GM12878 (cell line): ENCODE measurements around the gene COL4A3. TPM values are rescaled to one million over a fixed set of nuclear protein-coding genes. Genes with fewer than 3 reads are reported as not detected.

Experiments
- ATAC-seq: fragments of 200-7000 bp; cut with Tn5 transposase; 3 replicates; pipeline ENCODE4 v1.9.1; 2020; ENCODE audit warnings: mild to moderate bottlenecking, moderate library complexity
- BruUV-seq: library from RNA; stranded (reverse); fragments of 400-500 nt; replicated peaks from 2 replicates; lab custom pipeline; 2021; lab: Mats Ljungman, UMichigan
- CTCF ChIA-PET: fragments of 300-600 bp; sonication (Branson Sonifier 250); formaldehyde crosslinking; extraction: SDS; loops from one replicate; lab custom pipeline; 2021; ENCODE audit warnings: inconsistent platforms; lab: Yijun Ruan, JAX
- POLR2A ChIA-PET: fragments of 350-600 bp; formaldehyde crosslinking; extraction: SDS; loops from one replicate; lab custom pipeline; 2021; ENCODE audit warnings: inconsistent platforms; lab: Charles Lee
- RAD21 ChIA-PET: fragments of 300-600 bp; sonication (Branson Sonifier 250); formaldehyde crosslinking; loops from one replicate; lab custom pipeline; 2023; ENCODE audit warnings: antibody characterized with exemption; ENCODE audit not compliant: unreplicated experiment; lab: Charles Lee
- SMC1A ChIA-PET: fragments of 300-600 bp; sonication (Branson Sonifier 250); formaldehyde crosslinking; loops from one replicate; lab custom pipeline; 2023; ENCODE audit not compliant: unreplicated experiment, uncharacterized antibody; lab: Charles Lee
- DNase-seq: peaks from one replicate; pipeline ENCODE4 v3.0.0-alpha.2; 2011; ENCODE audit warnings: low read depth, low spot score
- FAIRE-seq: peaks from 3 replicates; lab custom pipeline; 2011; peaks lifted over from hg19 to GRCh38; lab: Jason Lieb, UNC
- H2AFZ ChIP-seq: 2 replicates; pipeline ENCODE4 v1.6.0; 2011; ENCODE audit warnings: low read depth, low read length, control low read depth; ENCODE audit not compliant: control insufficient read depth
- H3K27ac ChIP-seq: 2 replicates; pipeline ENCODE4 v1.5.1; 2011; ENCODE audit warnings: control low read depth; ENCODE audit not compliant: control insufficient read depth, insufficient read depth
- H3K27me3 ChIP-seq, 2 experiments: replicated peaks in 1 of 2; 2 replicates each; pipeline versions ENCODE4 v1.6.0 to v1.6.1; 2011; ENCODE audit warnings: low read length in 1 of 2; ENCODE audit not compliant: control insufficient read depth in 2 of 2, insufficient read depth in 2 of 2
- H3K36me3 ChIP-seq, 2 experiments: 2 replicates each; pipeline ENCODE4 v1.5.1; 2011; ENCODE audit warnings: low read length in 1 of 2; ENCODE audit not compliant: control insufficient read depth in 2 of 2, insufficient read depth in 2 of 2
- H3K4me1 ChIP-seq: 2 replicates; pipeline ENCODE4 v1.6.1; 2011; ENCODE audit warnings: mild to moderate bottlenecking, low read length, moderate library complexity, mixed read lengths; ENCODE audit not compliant: control insufficient read depth, insufficient read depth
- H3K4me2 ChIP-seq: 2 replicates; pipeline ENCODE4 v1.6.0; 2011; ENCODE audit warnings: control low read depth; ENCODE audit not compliant: control insufficient read depth, insufficient read depth
- H3K4me3 ChIP-seq: fragments of 200-600 bp; sonication (generic); 2 replicates; pipeline ENCODE4 v1.5.1; 2016
- H3K79me2 ChIP-seq: 2 replicates; pipeline ENCODE4 v1.6.0; 2011; ENCODE audit warnings: low read length; ENCODE audit not compliant: control insufficient read depth, insufficient read depth
- H3K9ac ChIP-seq: 2 replicates; pipeline ENCODE4 v1.8.0; 2011; ENCODE audit warnings: low read length, control low read depth, mixed read lengths; ENCODE audit not compliant: control insufficient read depth, insufficient read depth
- H3K9me3 ChIP-seq: replicated peaks from 3 replicates; pipeline ENCODE4 v1.5.1; 2011; ENCODE audit warnings: mild to moderate bottlenecking, low read length; ENCODE audit not compliant: control insufficient read depth, insufficient read depth
- H4K20me1 ChIP-seq: 2 replicates; pipeline ENCODE4 v1.6.0; 2011; ENCODE audit not compliant: control insufficient read depth, insufficient read depth
- BCL11A ChIP-seq: IDR thresholded peaks from 2 replicates; pipeline ENCODE4 v1.6.1; 2011; ENCODE audit warnings: low read depth, low read length
- BHLHE40 ChIP-seq, 2 experiments: fragments of 450-650 bp in 1 of 2; IDR thresholded peaks; 2 replicates each; pipeline ENCODE4 v1.6.1; 2011 to 2017; ENCODE audit warnings: low read depth in 2 of 2, borderline replicate concordance in 1 of 2, improper control_type of control experiment in 1 of 2, low read length in 1 of 2, mild to moderate bottlenecking in 1 of 2
- EED ChIP-seq: sonication (generic); IDR thresholded peaks from 2 replicates; pipeline ENCODE4 v1.6.1; 2016; ENCODE audit warnings: antibody characterized with exemption, low read depth
- HDAC6 ChIP-seq: fragments of 200-600 bp; sonication (generic); IDR thresholded peaks from one replicate; pipeline ENCODE4 v1.8.0; 2017; ENCODE audit warnings: antibody characterized with exemption; ENCODE audit not compliant: unreplicated experiment
- JUNB ChIP-seq: IDR thresholded peaks from 2 replicates; pipeline ENCODE4 v1.6.1; 2016; ENCODE audit warnings: antibody characterized with exemption, mild to moderate bottlenecking
- LARP7 ChIP-seq: fragments of 450-650 bp; IDR thresholded peaks from 2 replicates; pipeline ENCODE4 v1.6.1; 2017; ENCODE audit warnings: mild to moderate bottlenecking
- SIX5 ChIP-seq: IDR thresholded peaks from 2 replicates; pipeline ENCODE4 v1.6.1; 2011; ENCODE audit warnings: mild to moderate bottlenecking, low read depth, low read length, moderate library complexity; ENCODE audit not compliant: severe bottlenecking
- SMC3 ChIP-seq: IDR thresholded peaks from 2 replicates; pipeline ENCODE4 v1.6.1; 2011; ENCODE audit warnings: low read length, improper control_type of control experiment, borderline replicate concordance
- WGBS: methylation state at CpG from one replicate; pipeline ENCODE4 v1.1.6; 2016; ENCODE audit warnings: low lambda C conversion rate; ENCODE audit not compliant: insufficient replicate concordance, insufficient coverage; ENCODE audit errors: missing lambda C conversion rate; 5-methylcytosine and 5-hydroxymethylcytosine counted together
- in situ Hi-C: fragments of 300-500 bp; cut with MboI; formaldehyde crosslinking; loops from 9 replicates; pipeline ENCODE4 v1.14.3; 2018; ENCODE audit warnings: mixed read lengths
- intact Hi-C: fragments of 100-400 bp; cut with micrococcal nuclease; formaldehyde crosslinking; loops from one replicate; pipeline ENCODE4 v1.14.2; 2022; ENCODE audit not compliant: unreplicated experiment
- polyA plus RNA-seq, 11 experiments: library from polyadenylated mRNA; depleted of rRNA in 4 of 11; unstranded in 6 of 11; stranded (reverse) in 5 of 11; fragments of >200 nt; fragmentation: Nextera tagmentation in 4 of 11; fragmentation: Illumina TruSeq in 1 of 11; extraction: Ambion mirVana in 4 of 11; extraction: Trizol in 1 of 11; gene quantifications; 1 replicate in 1 of 11; 2 replicates in 10 of 11; pipeline versions ENCODE4 v1.2.1 to v1.2.3, GENCODE V29; 2011 to 2016; ENCODE audit warnings: inconsistent platforms in 2 of 11, missing spikeins in 2 of 11, low read depth in 1 of 11
- total RNA-seq, 4 experiments: library from RNA; depleted of rRNA in 3 of 4; stranded (reverse); fragments of >200 nt in 3 of 4; fragmentation: Illumina TruSeq in 1 of 4; extraction: Trizol in 1 of 4; gene quantifications; 2 replicates each; pipeline versions ENCODE4 v1.2.1 to v1.2.3, GENCODE V29; 2013 to 2021
- TF ChIP-seq, protein P1 (sequence below): fragments of 150-350 bp; IDR thresholded peaks from 2 replicates; pipeline ENCODE4 v1.6.1; 2016; ENCODE audit warnings: low read depth, low read length
- TF ChIP-seq, protein P2 (sequence below): fragments of 450-650 bp; IDR thresholded peaks from 2 replicates; pipeline ENCODE4 v1.6.1; 2017; ENCODE audit warnings: borderline replicate concordance
- TF ChIP-seq, protein P3 (sequence below): fragments of 450-650 bp; IDR thresholded peaks from 2 replicates; pipeline ENCODE4 v1.6.1; 2017; ENCODE audit warnings: mild to moderate bottlenecking

The COL4A3 gene
- total and polyA plus RNA-seq, 10 of the 15 experiments (the other 5 are each of a cell fraction or from before 2014, with no cell fraction given) = 0.34 to 10.5 (median 3.8) TPM

DNA sequence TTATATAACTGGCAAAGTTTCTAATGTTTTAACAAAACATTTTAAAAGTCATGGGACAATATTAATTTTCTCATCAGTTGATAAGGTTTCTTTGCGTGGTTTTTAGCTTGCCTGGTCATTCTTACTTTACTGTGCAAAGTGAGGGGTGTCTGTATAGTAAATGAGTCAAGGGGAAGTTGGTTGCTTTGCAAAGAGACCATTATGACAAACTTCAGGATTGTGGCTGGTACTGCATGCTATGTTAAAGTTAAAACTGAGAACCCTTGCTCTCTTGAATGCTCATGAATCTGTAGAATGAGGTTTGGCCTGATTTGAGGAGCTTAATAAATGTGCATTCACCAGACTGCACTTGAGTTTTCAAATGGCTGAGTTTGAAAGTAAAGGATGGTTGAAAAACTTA lies 47.4 kb upstream of the COL4A3 start:
- intact Hi-C loops (no loop called here), in situ Hi-C loops (no loop called here)
- WGBS = 66% methylated on average over 1 of the region's 1 CpG
- SMC1A ChIA-PET = no interaction called here
- TF ChIP-seq JUNB = 0 out of 2 replicates have a peak, but pooled peaks have one; percentile 7
- TF ChIP-seq HDAC6 = no peak
- Histone ChIP-seq H3K9ac (no peak overlapping the region), H4K20me1 (no peaks in the 10 kb centered on the region), H3K9me3 (no peaks in the 10 kb centered on the region), H3K4me1 (no peaks in the 10 kb centered on the region), H3K27me3 (no peaks in the 10 kb centered on the region), H3K4me3 (no peak overlapping the region), H3K36me3 (no peaks in the 10 kb centered on the region), H3K79me2 (no peaks in the 10 kb centered on the region), H3K27ac (no peak overlapping the region), H2AFZ (no peak overlapping the region), H3K4me2 (no peak overlapping the region)
- POLR2A ChIA-PET = no interaction called here
- BruUV-seq = no TSS peak
- ATAC-seq = 0 out of 3 replicates have a peak, but pooled peaks have one; percentile 34
- no peak for FAIRE-seq
- RAD21 ChIA-PET = no interaction called here
- CTCF ChIA-PET = interaction anchor here (0.6 to 2.8 kb wide), 2 partner anchors 121 to 853 kb away, joined by 4 to 9 read pairs; no protein-coding TSS in a partner anchor
- no peak for DNase-seq

DNA sequence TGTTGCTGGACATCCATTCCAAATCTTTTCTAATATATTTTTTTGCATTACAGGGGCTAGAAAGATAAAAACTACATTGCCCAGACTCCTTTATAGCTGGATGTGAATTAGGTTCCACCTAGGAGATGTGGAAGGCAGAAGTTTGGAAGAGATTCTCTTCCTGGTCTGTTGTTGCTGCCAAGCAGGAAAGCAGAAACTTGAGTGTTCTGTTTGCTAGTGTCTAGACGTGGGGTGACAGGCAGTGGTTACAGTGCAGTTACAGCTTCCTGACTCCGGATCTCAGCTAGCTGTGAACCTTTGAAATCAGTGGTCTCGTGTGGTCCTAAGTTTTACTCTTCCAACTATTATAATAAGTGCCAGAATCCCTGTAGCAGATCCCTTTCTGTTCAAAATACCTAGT lies 46.6 kb upstream of the COL4A3 start:
- intact Hi-C loops (no loop called here), in situ Hi-C loops (no loop called here)
- 36% methylated on average over 3 of the region's 3 CpGs for WGBS
- H3K27ac ChIP-seq = no peak overlapping the region
- H2AFZ ChIP-seq = no peak overlapping the region
- H3K9ac ChIP-seq = no peak overlapping the region
- no peaks in the 10 kb centered on the region for H3K4me1 ChIP-seq
- no peaks in the 10 kb centered on the region for H4K20me1 ChIP-seq
- no peaks in the 10 kb centered on the region for H3K36me3 ChIP-seq
- H3K79me2 ChIP-seq = no peaks in the 10 kb centered on the region
- DNase-seq = no peak
- no peak for ATAC-seq
- no TSS peak for BruUV-seq
- FAIRE-seq = no peak
- H3K4me3 ChIP-seq = no peak overlapping the region
- ChIA-PET POLR2A (no interaction called here), RAD21 (no interaction called here), CTCF (interaction anchor here (2.8 kb wide), 1 partner anchor 120 kb away, joined by 9 read pairs; no protein-coding TSS in a partner anchor), SMC1A (interaction anchor here (0.6 to 0.7 kb wide), 2 partner anchors 71 to 131 kb away, joined by 3 to 5 read pairs; no protein-coding TSS in a partner anchor)
- no peaks in the 10 kb centered on the region for H3K27me3 ChIP-seq
- H3K4me2 ChIP-seq = no peak overlapping the region
- H3K9me3 ChIP-seq = no peaks in the 10 kb centered on the region
- TF ChIP-seq, protein P1, sequence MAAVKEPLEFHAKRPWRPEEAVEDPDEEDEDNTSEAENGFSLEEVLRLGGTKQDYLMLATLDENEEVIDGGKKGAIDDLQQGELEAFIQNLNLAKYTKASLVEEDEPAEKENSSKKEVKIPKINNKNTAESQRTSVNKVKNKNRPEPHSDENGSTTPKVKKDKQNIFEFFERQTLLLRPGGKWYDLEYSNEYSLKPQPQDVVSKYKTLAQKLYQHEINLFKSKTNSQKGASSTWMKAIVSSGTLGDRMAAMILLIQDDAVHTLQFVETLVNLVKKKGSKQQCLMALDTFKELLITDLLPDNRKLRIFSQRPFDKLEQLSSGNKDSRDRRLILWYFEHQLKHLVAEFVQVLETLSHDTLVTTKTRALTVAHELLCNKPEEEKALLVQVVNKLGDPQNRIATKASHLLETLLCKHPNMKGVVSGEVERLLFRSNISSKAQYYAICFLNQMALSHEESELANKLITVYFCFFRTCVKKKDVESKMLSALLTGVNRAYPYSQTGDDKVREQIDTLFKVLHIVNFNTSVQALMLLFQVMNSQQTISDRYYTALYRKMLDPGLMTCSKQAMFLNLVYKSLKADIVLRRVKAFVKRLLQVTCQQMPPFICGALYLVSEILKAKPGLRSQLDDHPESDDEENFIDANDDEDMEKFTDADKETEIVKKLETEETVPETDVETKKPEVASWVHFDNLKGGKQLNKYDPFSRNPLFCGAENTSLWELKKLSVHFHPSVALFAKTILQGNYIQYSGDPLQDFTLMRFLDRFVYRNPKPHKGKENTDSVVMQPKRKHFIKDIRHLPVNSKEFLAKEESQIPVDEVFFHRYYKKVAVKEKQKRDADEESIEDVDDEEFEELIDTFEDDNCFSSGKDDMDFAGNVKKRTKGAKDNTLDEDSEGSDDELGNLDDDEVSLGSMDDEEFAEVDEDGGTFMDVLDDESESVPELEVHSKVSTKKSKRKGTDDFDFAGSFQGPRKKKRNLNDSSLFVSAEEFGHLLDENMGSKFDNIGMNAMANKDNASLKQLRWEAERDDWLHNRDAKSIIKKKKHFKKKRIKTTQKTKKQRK = no peak
- TF ChIP-seq EED (no peak), BHLHE40 (IDR thresholded peaks at IDR 0.05; ENCODE audit: borderline replicate concordance in 1 of 2, low read depth in 2 of 2, low read length in 1 of 2) (no peak), HDAC6 (no peak), SIX5 (no peak), SMC3 (no peak), LARP7 (no peak), BCL11A (no peak)
- TF ChIP-seq, protein P2, sequence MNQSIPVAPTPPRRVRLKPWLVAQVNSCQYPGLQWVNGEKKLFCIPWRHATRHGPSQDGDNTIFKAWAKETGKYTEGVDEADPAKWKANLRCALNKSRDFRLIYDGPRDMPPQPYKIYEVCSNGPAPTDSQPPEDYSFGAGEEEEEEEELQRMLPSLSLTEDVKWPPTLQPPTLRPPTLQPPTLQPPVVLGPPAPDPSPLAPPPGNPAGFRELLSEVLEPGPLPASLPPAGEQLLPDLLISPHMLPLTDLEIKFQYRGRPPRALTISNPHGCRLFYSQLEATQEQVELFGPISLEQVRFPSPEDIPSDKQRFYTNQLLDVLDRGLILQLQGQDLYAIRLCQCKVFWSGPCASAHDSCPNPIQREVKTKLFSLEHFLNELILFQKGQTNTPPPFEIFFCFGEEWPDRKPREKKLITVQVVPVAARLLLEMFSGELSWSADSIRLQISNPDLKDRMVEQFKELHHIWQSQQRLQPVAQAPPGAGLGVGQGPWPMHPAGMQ = no peak
- TF ChIP-seq, protein P3, sequence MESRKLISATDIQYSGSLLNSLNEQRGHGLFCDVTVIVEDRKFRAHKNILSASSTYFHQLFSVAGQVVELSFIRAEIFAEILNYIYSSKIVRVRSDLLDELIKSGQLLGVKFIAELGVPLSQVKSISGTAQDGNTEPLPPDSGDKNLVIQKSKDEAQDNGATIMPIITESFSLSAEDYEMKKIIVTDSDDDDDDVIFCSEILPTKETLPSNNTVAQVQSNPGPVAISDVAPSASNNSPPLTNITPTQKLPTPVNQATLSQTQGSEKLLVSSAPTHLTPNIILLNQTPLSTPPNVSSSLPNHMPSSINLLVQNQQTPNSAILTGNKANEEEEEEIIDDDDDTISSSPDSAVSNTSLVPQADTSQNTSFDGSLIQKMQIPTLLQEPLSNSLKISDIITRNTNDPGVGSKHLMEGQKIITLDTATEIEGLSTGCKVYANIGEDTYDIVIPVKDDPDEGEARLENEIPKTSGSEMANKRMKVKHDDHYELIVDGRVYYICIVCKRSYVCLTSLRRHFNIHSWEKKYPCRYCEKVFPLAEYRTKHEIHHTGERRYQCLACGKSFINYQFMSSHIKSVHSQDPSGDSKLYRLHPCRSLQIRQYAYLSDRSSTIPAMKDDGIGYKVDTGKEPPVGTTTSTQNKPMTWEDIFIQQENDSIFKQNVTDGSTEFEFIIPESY = no peak
